Neural cell (in vitro differentiated cells): Measurements from ENCODE around the gene WNT5B. TPM values are rescaled to one million over a fixed set of nuclear protein-coding genes. Genes with fewer than 3 reads are reported as not detected.

ENCODE experiments used
- H2AFZ ChIP-seq: fragments of 200-600, 300-800 bp; sonication (generic), shearing (Covaris generic); 2 replicates; pipeline ENCODE4 v1.6.0; 2014; ENCODE audit warnings: low read depth, mild to moderate bottlenecking, antibody characterized with exemption, low read length, moderate library complexity
- H3F3A ChIP-seq: fragments of 200-600 bp; shearing (Covaris generic); 2 replicates; pipeline ENCODE4 v1.6.1; 2016; ENCODE audit warnings: mild to moderate bottlenecking, moderate library complexity, mixed read lengths, antibody characterized with exemption, low read length; ENCODE audit not compliant: insufficient read depth, poor library complexity, severe bottlenecking
- H3K27ac ChIP-seq: fragments of 200-600, 300-800 bp; sonication (generic), shearing (Covaris generic); 2 replicates; pipeline ENCODE4 v1.5.1; 2014; ENCODE audit warnings: mild to moderate bottlenecking, low read length, moderate library complexity
- H3K27me3 ChIP-seq: fragments of 300-800, 200-600 bp; sonication (generic), shearing (Covaris generic); 2 replicates; pipeline ENCODE4 v1.6.0; 2014; ENCODE audit warnings: mild to moderate bottlenecking, low read depth, low read length, moderate library complexity; ENCODE audit not compliant: insufficient read depth
- H3K36me3 ChIP-seq: fragments of 300-800, 200-600 bp; sonication (generic), shearing (Covaris generic); 2 replicates; pipeline ENCODE4 v1.5.1; 2014; ENCODE audit warnings: mild to moderate bottlenecking, antibody characterized with exemption, low read length, moderate library complexity; ENCODE audit not compliant: insufficient read depth
- H3K4me2 ChIP-seq: fragments of 300-800, 200-600 bp; sonication (generic), shearing (Covaris generic); 2 replicates; pipeline ENCODE4 v1.6.0; 2014; ENCODE audit warnings: mild to moderate bottlenecking, low read length
- H3K4me3 ChIP-seq: fragments of 300-800, 200-600 bp; sonication (generic), shearing (Covaris generic); 2 replicates; pipeline ENCODE4 v1.5.1; 2014; ENCODE audit warnings: mild to moderate bottlenecking, low read length, moderate library complexity
- H3K79me2 ChIP-seq: fragments of 200-600 bp; shearing (Covaris generic); replicated peaks from 2 replicates; pipeline ENCODE4 v1.6.0; 2014; ENCODE audit warnings: mild to moderate bottlenecking, low read length, moderate library complexity; ENCODE audit not compliant: insufficient read depth
- H3K9ac ChIP-seq: fragments of 300-800, 200-600 bp; sonication (generic), shearing (Covaris generic); 2 replicates; pipeline ENCODE4 v1.6.1; 2016; ENCODE audit warnings: mild to moderate bottlenecking, low read length, mixed read lengths
- H3K9me2 ChIP-seq: fragments of 200-600 bp; shearing (Covaris generic); 2 replicates; pipeline ENCODE4 v1.6.1; 2016; ENCODE audit warnings: mild to moderate bottlenecking, low read length, mixed read lengths; ENCODE audit not compliant: insufficient read depth
- H3K9me3 ChIP-seq: fragments of 200-600, 300-800 bp; sonication (generic), shearing (Covaris generic); 2 replicates; pipeline ENCODE4 v1.6.1; 2016; ENCODE audit warnings: mild to moderate bottlenecking, mixed run types, low read length, moderate library complexity, mixed read lengths
- H4K20me1 ChIP-seq: fragments of 200-600 bp; shearing (Covaris generic); 2 replicates; pipeline ENCODE4 v1.6.1; 2016; ENCODE audit warnings: mild to moderate bottlenecking, mixed run types; ENCODE audit not compliant: insufficient read depth
- EP300 ChIP-seq: fragments of 450-650 bp; conservative IDR thresholded peaks from 2 replicates; pipeline ENCODE4 v1.6.1; 2014; ENCODE audit warnings: antibody characterized with exemption, mild to moderate bottlenecking, moderate library complexity; ENCODE audit not compliant: poor library complexity, severe bottlenecking
- EZH2 ChIP-seq: fragments of 200-600, 300-800 bp; shearing (Covaris generic), sonication (generic); IDR thresholded peaks from 2 replicates; pipeline ENCODE4 v1.6.1; 2014; ENCODE audit warnings: antibody characterized with exemption, low read length, borderline replicate concordance, mild to moderate bottlenecking; ENCODE audit not compliant: insufficient read depth, poor library complexity, severe bottlenecking
- MXI1 ChIP-seq: fragments of 450-650 bp; conservative IDR thresholded peaks from 2 replicates; pipeline ENCODE4 v1.6.1; 2014; ENCODE audit warnings: antibody characterized with exemption, mild to moderate bottlenecking; ENCODE audit not compliant: poor library complexity, severe bottlenecking
- POLR2AphosphoS5 ChIP-seq: IDR thresholded peaks from 2 replicates; pipeline ENCODE4 v1.6.1; 2012
- RAD21 ChIP-seq: fragments of 450-650 bp; conservative IDR thresholded peaks from 2 replicates; pipeline ENCODE4 v1.6.1; 2014; ENCODE audit warnings: antibody characterized with exemption, mild to moderate bottlenecking, moderate library complexity
- SMC3 ChIP-seq: fragments of 450-650 bp; conservative IDR thresholded peaks from 2 replicates; pipeline ENCODE4 v1.6.1; 2014; ENCODE audit warnings: antibody characterized with exemption, mild to moderate bottlenecking, moderate library complexity; ENCODE audit not compliant: poor library complexity
- TAF1 ChIP-seq: IDR thresholded peaks from 2 replicates; pipeline ENCODE4 v1.6.1; 2012; ENCODE audit warnings: low read depth
- polyA plus RNA-seq: library from polyadenylated mRNA; depleted of rRNA; stranded (reverse); fragments of >200 nt; gene quantifications from 2 replicates; pipeline ENCODE4 v1.2.3, GENCODE V29; 2014
- TF ChIP-seq, protein P1 (sequence below): IDR thresholded peaks from 2 replicates; pipeline ENCODE4 v1.6.1; 2012; ENCODE audit warnings: borderline replicate concordance
- TF ChIP-seq, protein P2 (sequence below): fragments of 450-650 bp; IDR thresholded peaks from 2 replicates; pipeline ENCODE4 v1.5.1; 2014; ENCODE audit warnings: antibody characterized with exemption, mild to moderate bottlenecking, moderate library complexity; ENCODE audit not compliant: poor library complexity, severe bottlenecking

WNT5B gene
- polyA plus RNA-seq, 1 donor from 2014 or later = 17.0 TPM

DNA sequence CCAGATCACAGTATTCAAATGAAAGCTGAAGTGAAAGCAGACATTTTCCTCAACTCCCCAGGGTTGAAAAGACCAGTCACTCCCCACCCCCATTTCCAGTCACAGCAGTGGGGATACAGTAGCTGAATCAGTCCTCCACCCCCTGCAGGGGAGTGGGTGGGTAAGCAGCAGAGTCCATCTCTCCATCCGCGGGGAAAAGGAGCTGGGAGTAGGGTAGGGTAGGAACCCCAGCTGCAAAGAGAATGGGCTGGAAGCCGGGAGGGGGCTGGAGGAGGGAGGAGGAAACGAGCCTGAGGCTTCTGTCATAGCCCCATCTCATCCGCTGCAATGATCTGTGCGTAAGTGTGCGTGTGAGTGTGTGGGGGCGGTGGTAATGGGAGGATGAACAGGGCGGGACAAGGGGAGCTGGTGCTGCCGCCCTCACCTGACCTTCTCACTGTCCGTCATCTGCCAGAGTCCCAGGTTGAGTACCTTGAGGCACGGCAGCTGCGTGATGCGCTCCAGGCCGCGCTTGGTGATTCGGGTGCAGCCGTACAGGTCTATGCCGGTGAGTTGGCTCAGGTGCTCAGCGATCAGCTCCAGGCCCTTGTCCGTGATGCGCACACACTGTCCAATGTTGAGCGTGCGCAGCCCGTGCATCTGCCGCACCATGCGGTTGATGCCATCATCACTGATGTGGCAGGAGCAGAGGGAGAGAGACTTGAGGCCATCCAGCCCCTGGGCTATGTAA lies 36.4 kb upstream of the WNT5B start:
- H3K4me2 ChIP-seq = peak overlapping the region; percentile 96
- H3F3A ChIP-seq = peaks cover 8% of the 10 kb centered on the region
- peak overlapping the region; percentile 4 for H2AFZ ChIP-seq
- peaks cover 70% of the 10 kb centered on the region for H3K79me2 ChIP-seq
- TF ChIP-seq, protein P1, sequence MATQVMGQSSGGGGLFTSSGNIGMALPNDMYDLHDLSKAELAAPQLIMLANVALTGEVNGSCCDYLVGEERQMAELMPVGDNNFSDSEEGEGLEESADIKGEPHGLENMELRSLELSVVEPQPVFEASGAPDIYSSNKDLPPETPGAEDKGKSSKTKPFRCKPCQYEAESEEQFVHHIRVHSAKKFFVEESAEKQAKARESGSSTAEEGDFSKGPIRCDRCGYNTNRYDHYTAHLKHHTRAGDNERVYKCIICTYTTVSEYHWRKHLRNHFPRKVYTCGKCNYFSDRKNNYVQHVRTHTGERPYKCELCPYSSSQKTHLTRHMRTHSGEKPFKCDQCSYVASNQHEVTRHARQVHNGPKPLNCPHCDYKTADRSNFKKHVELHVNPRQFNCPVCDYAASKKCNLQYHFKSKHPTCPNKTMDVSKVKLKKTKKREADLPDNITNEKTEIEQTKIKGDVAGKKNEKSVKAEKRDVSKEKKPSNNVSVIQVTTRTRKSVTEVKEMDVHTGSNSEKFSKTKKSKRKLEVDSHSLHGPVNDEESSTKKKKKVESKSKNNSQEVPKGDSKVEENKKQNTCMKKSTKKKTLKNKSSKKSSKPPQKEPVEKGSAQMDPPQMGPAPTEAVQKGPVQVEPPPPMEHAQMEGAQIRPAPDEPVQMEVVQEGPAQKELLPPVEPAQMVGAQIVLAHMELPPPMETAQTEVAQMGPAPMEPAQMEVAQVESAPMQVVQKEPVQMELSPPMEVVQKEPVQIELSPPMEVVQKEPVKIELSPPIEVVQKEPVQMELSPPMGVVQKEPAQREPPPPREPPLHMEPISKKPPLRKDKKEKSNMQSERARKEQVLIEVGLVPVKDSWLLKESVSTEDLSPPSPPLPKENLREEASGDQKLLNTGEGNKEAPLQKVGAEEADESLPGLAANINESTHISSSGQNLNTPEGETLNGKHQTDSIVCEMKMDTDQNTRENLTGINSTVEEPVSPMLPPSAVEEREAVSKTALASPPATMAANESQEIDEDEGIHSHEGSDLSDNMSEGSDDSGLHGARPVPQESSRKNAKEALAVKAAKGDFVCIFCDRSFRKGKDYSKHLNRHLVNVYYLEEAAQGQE = peak; percentile 39
- no peak for TF ChIP-seq RAD21
- TF ChIP-seq POLR2AphosphoS5 = peak; percentile 30
- TF ChIP-seq SMC3 = no peak
- no peak for TF ChIP-seq EZH2
- no peak for TF ChIP-seq MXI1
- no peak for TF ChIP-seq EP300
- TF ChIP-seq, protein P2, sequence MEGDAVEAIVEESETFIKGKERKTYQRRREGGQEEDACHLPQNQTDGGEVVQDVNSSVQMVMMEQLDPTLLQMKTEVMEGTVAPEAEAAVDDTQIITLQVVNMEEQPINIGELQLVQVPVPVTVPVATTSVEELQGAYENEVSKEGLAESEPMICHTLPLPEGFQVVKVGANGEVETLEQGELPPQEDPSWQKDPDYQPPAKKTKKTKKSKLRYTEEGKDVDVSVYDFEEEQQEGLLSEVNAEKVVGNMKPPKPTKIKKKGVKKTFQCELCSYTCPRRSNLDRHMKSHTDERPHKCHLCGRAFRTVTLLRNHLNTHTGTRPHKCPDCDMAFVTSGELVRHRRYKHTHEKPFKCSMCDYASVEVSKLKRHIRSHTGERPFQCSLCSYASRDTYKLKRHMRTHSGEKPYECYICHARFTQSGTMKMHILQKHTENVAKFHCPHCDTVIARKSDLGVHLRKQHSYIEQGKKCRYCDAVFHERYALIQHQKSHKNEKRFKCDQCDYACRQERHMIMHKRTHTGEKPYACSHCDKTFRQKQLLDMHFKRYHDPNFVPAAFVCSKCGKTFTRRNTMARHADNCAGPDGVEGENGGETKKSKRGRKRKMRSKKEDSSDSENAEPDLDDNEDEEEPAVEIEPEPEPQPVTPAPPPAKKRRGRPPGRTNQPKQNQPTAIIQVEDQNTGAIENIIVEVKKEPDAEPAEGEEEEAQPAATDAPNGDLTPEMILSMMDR = no peak
- TF ChIP-seq TAF1 = peak; percentile 42
- H3K9ac ChIP-seq = peak overlapping the region; percentile 84
- peak overlapping the region; percentile 99 for H3K4me3 ChIP-seq
- peaks cover 51% of the 10 kb centered on the region for H4K20me1 ChIP-seq
- H3K36me3 ChIP-seq = peaks cover 7% of the 10 kb centered on the region
- H3K9me3 ChIP-seq = no peaks in the 10 kb centered on the region
- peak overlapping the region; percentile 81 for H3K27ac ChIP-seq
- H3K9me2 ChIP-seq = no peaks in the 10 kb centered on the region
- H3K27me3 ChIP-seq = no peaks in the 10 kb centered on the region

DNA sequence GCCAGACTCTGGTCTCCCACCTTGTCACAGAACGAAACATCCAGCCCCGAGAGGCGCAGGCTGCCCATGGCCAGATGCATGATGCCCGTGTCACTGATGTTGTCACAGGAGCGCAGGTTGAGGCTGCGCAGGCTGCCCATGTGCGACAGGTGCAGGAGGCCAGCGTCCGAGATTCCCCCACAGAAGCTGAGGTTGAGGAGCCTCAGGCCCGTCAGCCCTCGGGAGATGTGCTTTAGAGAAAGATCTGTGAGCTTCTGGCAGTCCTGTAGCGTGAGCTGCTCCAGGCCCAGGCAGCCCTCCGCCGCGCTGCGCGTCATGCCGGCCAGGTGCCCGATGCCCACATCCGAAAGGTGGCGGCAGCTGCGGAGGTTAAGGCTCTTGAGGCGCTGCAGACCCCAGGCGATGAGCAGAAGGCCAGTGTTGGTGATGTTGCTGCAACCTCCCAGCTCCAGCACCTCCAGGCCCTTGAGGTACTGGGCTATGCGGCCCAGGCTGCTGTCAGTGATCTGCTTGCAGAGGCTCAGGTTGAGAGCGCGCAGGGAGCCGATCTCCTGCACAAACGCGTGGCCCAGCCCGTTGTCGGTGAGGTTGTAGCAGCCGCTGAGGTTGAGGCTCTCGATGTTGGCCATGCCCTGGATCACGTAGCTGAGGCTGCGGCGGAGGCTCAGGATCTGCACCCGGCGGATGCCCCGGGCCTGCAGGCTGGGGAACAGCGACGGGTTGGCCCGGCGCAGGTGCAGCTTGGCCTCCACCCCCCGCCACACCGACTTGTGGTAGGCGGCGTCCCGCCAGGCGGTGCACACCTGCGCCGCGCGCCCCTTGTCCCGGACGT lies 35.6 kb upstream of the WNT5B start:
- no peaks in the 10 kb centered on the region for H3K9me3 ChIP-seq
- peak overlapping the region; percentile 81 for H3K27ac ChIP-seq
- H3K4me3 ChIP-seq = peak overlapping the region; percentile 99
- H3K36me3 ChIP-seq = peaks cover 7% of the 10 kb centered on the region
- H3K9ac ChIP-seq = peak overlapping the region; percentile 84
- no peaks in the 10 kb centered on the region for H3K27me3 ChIP-seq
- TF ChIP-seq, protein P2 = no peak
- TF ChIP-seq SMC3 (no peak), RAD21 (peak; percentile 6), TAF1 (no peak), MXI1 (peak; percentile 28), EP300 (no peak), EZH2 (no peak), POLR2AphosphoS5 (no peak)
- TF ChIP-seq, protein P1 = no peak
- H4K20me1 ChIP-seq = peaks cover 46% of the 10 kb centered on the region
- H2AFZ ChIP-seq = no peak overlapping the region
- no peaks in the 10 kb centered on the region for H3K9me2 ChIP-seq
- H3F3A ChIP-seq = peaks cover 7% of the 10 kb centered on the region
- H3K79me2 ChIP-seq = peaks cover 70% of the 10 kb centered on the region
- H3K4me2 ChIP-seq = peak overlapping the region; percentile 96
